SW 1271 (cell line): Measurements from ENCODE around the gene KRT15.
"Not testable (repeated sequence)": the region's sequence is repeated elsewhere in the genome, so short reads cannot be mapped to it uniquely, and the experiment has no call there.

ENCODE experiments used
- DNase-seq, 2 experiments: peaks; one replicate each; lab custom pipeline; 2025; lab: John Stamatoyannopoulos, UW

KRT15 gene

DNA sequence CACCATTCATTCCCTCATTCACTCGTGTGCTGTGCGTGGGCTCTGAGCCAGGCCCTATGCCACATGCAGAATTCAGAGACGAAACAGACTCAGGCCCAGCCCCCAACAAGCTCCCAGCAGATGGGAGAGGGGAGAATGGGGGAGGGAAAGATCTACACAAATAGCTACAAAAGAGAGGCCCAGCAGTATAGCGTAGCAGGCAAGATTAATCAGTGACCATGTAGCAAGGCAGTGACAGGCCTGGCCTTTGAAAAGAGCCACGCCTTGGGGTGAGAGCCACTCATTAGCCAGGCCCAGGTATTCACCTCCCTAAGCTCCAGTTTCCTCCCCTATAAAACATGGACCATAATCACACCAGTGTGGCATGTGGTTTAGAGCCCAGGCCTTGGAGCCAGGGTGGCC is 25.8 kb upstream of the KRT15 start:
- DNase-seq, result no peak

- not testable (repeated sequence) for DNase-seq
These were observed 24.1 kb upstream of the KRT15 start for GRCh38 chr17:41542786-41543185.

DNA sequence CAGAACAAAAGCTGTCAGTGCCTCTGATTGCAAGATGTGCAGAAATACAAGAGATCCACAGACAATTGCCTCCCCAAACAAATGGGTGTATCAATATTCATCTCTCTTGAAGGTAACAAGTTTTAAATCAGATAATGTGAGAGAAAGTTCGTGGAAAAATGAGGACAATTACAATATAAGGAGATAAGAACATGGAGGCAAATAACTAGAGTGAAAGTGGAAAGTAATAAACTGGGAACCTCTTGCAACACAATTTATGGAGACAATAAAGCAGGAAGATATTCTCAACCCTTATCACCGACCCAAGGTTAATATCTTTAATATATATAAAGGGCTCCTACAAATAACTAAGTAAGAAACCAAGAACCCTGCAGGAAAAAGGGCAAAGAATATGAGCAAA is 23.7 kb upstream of the KRT15 start:
- no peak for DNase-seq

DNA sequence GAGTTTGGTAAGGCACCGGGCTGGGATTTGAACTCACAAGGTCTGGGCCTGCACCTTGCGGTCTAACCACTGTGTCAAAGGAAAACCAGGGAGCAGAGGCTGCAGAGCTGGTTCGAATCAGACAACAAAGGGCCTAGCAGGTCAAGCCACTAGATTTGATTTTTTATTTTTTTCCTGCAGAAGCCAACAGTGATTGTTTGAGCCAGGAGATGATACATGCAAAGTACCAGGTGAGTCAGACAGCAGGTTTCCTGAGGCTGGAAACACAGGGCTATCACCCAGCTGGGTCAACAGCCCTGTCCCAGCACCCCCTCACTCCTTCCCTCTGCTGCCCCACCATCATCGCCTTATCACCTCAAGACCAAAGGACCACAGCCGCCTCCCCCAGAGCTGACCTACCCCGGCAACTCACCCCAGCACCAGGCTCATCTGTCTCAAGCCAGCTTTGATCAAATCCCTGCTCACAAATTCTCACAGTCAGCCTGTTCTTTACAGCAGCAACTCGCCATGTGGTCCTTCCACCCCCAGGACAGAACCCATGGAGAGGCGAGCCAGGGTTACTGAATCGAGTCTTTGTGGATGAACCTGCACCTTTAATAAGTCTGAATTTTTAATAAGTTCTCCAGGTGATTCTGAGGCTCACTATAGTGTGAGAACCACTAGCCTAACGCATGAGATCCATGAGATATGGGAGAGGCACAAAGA is 22.4 kb upstream of the KRT15 start:
- no peak for DNase-seq

DNA sequence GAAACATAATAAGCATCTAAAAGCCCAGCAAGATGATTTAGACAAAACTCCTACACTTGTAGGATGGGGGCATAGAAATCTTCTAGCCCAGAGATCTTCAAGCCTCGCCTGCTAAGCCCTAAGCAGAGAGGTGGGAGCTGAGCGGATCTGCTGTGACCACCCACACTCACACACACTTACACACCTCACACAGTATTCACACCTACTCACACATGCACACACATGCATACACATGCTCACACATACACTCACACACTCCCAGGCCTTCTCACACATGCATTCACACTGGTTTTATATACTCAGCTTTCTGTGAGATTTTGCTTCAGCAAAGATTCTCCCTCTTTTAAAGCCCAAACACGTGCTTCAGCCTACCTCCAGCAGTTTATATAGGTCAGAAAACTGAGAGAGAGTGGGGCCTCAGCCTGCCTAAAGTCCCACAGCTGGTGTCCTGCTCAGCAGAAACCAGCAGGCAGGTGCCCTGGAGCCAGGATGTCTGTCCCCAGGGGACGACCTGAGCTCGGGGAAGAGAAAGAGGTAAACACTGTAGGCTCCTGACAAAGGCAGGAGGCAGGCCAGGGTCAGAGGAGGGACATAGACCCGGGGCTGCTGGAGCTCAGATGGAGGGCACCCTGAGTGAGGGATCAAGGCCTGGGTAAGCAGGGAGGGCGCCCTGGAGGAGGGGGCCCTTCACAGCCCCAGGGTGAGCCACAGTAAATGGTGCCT is 21.4 kb upstream of the KRT15 start:
- DNase-seq, result no peak

DNA sequence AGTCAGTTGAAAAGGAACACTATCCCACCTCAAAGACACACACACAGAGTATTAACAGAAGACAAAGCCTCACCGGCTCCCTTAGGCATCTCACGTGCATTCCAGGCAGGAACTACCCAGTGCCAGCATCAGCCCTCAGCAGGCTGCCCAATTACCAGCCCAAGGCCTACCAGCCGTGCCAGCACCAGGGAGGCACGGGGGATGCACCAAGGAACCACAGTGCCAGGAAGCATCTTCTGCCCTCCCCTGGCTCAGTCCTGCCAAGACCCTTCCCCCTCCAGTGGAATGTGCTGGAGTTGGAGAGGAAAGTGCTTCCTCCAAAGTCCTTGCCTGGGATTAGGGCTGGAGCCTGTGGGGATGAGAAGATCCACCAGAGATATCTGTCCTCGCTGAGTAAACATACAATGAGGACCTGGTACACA is 20.4 kb upstream of the KRT15 start:
- DNase-seq, result no peak

GRCh38 chr17:41538565-41538991 is 19.9 kb upstream of the KRT15 start:
- no peak for DNase-seq

DNA sequence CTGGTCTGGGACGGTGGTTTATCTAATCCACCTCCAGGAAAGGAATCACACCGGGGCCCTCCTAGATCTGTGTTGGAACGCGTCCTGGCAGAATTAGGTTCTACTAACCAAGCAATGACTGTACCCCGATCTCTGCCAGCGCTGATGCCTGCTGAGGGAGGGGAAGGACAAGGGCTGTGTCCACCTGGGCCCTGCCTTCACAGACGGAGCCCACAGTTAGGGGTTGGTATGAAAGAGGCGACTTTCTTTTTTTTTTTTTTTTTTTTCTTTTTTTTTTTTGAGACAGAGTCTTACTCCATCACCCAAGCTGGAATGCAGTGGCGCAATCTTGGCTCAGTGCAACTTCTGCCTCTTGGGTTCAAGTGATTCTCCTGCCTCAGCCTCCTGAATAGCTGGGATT is 19.3 kb upstream of the KRT15 start:
- no peak for DNase-seq

- DNase-seq, result no peak
These were observed 18.9 kb upstream of the KRT15 start for GRCh38 chr17:41537614-41537954.

DNA sequence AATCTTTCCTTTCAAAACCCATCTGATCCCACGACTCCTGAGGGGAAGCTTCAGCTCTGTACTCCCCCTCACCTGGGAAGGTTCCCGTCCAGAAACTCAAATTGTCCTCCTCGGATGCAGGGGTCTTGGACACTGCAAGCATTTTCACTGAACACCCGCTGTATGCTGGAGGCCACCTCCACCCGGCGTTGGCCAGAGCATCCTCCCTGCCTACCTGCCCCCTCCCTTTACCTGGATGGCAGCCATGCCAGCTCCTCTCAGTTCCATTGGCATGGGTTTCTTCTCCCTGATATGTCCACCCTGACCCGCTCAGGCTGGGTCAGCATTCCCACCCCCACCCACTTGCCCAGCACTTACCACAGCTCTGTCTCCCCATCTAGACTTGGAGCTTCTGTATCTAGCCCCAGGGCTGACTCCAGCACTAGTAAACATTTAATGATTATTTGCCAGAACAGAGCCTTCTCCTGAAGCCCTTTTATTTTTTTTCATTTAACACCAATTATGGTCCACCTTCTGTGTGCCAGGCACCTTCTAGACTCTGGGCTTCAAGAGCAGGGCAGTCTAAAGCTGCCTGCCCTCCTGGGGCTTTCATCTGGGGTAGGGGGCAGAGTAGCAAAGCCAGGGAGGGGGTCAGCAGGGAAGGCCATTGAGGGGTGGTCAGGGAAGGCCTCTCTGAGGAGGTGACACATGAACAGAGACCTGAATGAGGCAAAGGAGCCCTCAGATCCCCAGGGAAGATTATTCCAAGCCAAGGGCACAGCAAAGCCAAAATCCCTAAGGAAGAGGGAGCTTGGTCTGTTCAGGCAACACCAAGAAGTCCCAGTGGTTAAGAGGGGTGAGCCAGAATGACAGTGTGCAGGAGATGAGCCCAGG is 18.3 kb upstream of the KRT15 start:
- DNase-seq, result no peak

- DNase-seq, result no peak
These were observed 17.2 kb upstream of the KRT15 start for GRCh38 chr17:41535764-41536481.

DNA sequence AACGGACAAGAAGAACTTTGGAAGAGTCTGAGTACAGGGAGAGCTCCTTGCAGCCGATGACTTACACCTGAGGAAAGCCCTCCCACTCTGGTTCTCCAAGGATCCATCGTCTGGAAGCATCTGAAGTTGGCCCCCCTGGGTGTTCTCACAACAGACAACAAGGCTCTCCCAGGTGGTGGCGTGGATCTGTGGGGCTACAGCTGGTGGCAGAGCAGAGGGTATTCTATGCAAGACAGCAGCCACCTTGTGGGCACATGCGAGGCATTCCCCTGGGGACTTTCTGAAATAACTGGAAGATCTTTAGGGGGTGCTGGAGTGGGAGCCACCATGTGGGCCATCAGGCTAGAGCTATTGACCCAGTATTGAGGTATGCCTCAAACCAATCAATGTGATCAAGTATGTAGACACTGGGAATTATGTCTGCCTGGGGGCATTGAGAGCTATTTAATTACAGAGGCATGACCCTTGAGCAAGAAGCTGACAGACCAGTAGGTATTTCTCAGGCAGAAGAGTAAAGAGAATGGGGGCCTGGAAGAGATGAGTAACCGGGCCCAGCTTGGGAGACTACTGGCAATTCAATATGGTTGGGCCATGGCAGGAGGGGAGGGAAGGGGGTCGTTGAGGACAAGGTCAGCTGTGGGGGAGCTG is 16.3 kb upstream of the KRT15 start:
- DNase-seq, result peak in 1 of 2 experiments; percentile 7

DNA sequence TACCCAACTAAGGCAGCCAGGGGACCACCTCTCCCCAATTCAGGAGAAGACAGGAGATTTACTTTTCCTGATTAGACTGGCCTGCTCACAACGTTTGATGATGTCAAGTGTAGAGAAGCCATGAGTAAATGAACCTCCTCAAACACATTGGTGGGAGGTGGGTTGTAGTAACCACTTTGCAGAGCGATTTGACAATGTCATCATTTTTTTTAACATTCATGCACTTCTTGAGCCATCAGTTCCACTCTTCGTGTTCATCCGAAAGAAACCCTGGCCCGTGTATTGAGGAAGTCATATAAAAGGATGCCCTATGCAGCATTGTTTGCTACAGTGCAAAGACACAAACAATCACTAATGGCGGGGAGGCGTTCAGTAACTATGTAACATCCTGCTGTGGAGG is 14.9 kb upstream of the KRT15 start:
- DNase-seq, result no peak

DNA sequence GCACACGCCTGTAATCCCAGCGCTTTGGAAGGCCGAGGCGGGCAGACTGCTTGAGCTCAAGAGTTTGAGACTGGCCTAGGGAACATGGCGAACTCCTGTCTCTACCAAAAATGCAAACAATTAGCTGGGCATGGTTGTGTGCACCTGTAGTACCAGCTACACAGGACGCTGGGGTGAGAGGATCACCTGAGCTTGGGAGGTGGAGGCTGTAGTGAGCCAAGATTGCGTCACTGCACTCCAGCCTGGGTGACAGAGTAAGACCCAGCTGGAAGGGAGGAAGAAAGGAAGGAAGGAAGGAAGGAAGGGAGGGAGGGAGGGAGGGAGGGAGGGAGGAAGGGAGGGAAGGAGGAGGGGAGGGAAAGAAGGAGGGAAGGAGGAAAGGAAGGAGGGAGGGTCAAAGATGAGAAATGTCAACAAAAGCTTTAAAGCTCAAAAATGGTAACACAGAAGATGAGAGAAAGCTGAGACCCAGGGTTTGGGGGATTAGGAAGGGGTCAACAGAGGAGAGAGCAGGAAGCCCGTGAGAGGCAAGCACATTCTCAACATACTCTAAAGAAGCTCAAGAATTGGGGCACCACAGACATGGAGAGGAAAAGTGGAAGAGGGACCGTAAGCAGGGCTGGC is 14.4 kb upstream of the KRT15 start:
- DNase-seq, result no peak

- no peak for DNase-seq
These were observed 13.3 kb upstream of the KRT15 start for GRCh38 chr17:41531993-41532392.

DNA sequence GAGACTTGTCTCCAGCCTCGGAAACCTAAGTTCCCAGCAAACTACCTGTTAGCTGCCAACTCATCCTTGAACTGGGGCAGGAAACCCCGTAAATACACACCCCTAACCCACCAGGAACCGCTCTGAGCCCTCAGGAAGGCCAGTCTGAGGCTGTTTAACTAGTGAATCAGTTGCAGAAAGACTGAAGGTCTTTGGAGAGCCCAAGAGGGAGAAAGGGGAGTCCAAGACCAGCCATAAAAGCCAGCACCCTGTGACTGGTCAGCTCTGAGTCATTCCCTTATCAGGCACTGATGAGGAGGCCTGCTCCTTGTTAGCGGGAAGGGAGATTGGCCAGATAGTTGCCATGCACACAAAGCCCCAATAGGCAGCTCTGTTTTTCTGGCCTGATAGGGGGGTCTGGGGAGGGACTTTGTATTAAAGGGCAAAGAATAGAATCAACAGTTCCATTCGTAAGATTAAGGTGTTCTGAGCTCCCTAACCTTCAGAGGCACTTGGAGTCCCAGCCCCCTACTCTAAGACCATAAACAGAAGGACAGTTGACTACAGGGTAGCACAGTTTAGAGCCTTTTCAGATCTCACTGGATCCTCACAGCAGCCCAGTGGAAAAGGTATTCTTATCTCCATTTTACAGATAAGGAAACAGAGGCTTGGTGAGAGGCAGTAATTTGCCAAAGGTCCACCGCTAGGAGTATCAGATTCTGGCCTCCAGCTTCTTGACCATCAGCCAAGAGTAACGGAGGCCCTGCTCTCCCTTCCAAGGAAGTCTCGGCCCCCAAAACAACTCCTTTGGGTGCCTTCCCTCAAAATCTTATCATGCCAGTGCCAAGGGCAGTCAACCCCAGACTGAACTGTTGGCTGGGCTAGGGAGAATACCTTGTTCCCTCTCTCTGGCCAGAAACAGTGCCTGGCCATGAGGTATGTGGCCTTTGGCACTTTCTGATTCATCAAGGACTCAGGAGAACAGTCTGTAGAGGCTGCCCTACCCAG is 11.7 kb upstream of the KRT15 start:
- DNase-seq, result peak; percentile 44 to 74

GRCh38 chr17:41529491-41529915 is 10.8 kb upstream of the KRT15 start:
- DNase-seq, result no peak

DNA sequence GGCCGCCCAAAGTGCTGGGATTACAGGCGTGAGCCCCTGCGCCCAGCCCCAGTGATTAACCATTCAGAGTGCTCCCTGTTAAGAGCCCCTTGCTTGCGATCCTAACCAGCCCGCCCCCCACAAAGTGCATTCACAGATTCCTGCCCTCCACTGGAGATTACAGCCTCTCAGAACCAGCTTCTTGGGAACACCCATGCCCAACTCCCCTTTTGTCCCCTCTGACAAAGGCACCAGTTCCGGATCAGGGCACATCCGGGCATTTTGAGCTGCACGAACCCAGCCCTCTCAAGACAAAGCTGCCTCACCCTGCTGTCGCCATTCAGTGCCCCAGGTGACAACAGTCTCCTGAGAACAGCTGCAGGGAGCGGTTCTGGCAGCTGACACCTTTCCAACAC is 10.3 kb upstream of the KRT15 start:
- no peak for DNase-seq

DNA sequence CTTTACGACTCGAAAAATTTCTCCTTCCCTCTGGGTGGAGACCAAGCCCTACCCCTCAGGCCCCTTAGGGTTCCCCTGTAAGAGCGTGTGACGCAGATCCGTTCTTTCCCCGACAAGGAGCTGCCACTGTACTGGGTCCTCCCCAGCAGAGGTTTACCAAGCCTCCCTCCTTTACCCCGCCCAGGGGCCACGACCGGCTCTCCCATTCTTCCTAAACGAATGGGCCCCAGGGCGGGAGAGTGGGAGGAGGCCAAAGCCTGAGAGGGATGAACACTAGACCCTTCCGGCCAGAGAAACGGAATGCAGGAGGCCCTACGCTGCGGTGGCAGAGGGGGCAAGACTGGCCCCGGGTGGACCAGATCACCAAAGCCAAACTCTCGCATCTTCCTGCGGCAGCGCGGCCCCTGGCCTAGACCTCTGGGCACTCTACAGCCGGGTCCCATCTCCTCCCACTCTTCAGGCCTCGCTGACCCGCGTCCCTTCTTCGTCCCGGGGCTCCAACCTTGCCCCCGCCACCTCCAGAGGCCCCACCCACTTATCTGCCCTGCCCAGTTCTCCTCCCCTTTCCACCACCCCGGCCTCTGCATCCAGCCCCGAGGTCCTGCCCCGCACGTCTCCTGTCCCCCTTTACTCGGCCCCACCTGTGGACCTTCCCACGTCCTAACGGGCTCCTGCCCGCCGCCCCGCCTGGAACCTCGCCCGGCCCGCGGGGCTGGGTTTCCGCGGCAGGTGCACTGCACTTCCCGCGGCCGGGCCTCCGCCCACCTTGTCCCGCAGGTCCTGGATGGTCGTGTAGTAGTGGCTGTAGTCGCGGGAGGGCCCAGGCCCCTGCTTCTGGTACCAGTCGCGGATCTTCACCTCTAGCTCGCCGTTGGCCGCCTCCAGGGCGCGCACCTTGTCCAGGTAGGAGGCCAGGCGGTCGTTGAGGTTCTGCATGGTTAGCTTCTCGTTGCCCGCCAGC is 8.7 kb upstream of the KRT15 start:
- DNase-seq, result no peak
